ENCODE results near the gene OSBPL10.

The OSBPL10 gene

DNA sequence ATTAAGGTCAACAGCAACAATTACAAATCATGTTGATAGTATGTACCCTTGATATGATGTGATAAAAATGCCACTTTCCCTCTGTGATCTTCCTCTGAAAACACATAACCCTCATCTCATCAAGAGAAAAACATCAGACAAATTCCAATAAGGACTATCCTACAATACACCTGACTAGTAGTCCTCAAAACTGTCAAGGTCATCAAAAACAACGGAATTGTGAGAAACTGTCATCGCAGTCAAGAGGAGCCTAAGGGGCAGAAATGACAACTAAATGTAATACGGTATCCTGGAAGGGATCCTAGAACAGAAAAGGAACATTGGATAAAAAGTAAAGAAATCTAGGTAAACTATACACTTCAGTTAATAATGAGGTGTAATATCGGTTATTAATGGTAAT lies 59.2 kb downstream of the OSBPL10 start:
- no peak for DNase-seq

DNA sequence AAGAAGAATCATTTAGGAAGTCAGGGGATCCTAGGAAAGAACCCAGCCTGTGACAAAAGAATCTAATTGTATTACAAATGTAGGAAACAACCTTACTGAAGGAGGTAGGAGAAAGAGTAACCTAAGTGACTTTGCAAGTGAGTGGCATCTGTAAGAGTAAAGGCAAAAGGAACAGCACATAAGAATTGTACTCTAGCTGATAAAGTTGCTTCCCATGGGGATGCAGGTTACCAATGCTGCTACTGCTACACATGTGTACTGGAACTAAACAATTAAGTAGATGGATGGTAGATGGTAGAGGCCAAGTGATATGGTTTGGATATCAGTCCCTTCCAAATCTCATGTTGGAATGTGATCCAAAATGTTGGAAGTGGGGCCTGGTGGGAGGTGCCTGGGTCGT lies 60.8 kb downstream of the OSBPL10 start:
- no peak for DNase-seq

DNA sequence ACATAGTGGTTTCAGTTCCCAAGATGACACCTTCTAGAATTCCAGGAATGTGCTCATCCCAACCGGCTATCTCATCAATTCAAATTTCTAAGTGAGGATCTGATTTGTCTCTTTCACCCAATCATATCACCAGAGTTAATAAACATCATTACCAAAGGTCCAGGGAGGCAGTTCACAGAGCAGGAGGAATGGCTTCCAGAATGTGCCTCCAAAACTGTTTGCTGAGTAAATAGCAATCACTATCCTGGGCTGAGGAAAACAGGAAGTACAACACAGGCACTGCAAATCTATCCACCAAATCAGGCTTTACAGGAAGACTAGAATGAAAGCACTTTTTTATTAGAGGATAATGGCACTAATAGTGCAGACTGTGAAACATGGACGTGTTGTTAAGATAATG lies 61.5 kb downstream of the OSBPL10 start:
- no peak for DNase-seq

DNA sequence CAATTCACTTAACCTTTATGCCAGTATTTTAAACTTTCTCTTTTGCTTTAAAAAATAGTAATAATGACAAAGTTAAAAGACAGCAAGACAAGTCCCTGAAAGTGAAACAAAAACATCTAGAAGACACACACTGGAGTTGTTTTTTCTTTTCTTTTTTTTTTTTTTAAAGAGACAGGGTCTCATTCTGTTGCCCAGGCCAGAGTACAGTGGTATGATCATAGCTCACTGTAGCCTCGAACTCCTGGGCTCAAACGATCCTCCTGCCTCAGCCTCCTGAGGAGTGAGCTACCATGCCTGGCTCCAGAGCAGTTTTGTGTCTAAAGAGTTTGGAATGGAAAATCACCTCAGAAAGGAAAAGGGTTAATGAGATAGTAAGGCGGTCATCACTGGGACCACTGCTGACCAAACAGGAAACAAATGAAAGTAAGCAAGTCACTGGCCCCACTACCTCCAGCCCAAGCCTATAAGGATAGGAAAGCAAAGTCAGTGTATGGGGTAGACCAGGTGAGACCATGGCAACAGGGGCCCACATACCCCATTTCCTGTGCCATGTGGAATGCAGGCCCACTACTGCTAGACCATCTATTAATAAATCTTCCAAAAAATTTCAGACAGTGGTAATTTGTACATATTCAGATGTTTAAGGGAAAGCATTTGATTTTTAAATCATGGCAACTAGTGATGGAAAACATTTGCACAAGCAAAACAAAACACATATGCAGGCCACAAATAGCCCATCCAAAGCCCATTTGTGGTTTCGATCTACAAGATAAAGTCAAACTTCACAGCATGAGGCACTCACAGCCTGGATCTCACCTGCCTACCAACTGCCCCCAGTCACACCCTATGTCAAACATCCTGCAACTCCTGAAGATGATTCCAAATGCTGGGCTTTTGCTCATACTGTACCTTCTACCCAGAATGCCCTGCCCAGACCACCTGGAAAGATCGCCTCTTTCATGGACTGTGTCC lies 62.6 kb downstream of the OSBPL10 start:
- no peak for DNase-seq

DNA sequence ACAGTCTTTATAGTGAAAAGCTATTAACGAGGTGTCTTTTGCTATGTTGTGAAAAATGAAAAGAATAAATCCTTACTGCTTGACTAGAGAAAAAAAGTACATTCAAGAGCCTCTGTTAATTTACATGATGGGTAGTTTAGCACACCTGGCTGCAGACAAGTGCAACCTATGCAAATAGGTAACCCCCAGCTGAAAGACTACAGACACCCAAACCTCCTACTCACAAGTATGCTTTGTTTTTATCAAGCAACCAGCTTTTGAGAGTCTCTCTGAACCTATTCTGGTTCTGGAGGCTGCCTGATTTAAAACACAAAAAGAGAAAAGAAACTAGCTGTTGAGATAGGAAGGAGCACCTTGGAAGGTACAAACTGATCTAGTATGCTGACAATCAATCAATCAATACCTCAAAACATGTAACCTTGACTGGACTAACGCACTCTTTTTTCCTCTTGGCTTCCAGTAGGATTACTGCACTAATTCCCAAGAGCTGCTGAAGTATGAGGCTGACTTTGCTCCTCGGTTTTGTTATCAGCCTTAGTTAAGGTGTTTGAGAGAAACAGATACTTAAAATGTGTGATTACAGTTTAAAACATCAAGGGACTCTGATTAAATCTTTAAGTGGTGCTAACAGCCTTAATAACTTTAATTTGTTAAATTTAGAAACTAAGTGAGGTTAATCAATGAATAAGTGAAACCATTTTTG lies 63.6 kb downstream of the OSBPL10 start:
- DNase-seq: no peak

DNA sequence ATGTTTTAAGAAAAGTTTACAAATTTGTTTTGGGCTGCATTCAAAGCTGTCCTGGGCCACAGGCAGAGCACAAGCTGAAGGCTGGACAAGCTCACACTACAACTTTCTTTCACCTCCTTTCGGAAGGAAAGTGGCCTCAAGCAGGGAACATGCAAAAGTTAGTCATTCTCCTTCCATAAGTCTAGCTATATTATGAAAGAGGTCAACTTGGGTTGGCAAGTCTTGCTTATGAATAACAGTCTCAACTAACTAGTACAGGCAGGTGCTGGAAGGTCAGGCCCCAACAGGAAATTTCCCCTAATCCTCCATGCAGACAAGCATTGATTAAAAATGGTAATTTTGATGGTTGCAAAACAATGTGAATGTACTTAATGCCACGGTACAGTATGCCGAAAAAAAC lies 69.4 kb downstream of the OSBPL10 start:
- DNase-seq: no peak

DNA sequence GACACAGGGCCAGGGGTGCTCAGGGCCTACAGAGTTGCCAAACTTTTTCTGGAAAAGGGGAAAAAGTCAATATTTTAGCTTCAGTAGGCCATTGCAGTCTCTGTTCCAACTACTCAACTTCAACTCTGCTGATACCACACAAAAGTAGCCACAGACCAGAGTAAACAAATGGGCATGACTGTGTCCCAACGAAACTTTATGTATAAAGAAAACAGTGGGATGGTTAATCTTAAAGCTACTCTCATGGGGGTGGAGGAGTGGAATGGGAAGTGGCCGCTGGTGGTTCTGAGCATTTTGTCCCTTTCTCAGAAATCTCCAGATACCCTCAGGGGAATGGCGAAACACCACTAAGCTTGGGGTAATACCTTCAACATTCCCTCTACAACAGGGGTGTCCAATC lies 69.9 kb downstream of the OSBPL10 start:
- no peak for DNase-seq

DNA sequence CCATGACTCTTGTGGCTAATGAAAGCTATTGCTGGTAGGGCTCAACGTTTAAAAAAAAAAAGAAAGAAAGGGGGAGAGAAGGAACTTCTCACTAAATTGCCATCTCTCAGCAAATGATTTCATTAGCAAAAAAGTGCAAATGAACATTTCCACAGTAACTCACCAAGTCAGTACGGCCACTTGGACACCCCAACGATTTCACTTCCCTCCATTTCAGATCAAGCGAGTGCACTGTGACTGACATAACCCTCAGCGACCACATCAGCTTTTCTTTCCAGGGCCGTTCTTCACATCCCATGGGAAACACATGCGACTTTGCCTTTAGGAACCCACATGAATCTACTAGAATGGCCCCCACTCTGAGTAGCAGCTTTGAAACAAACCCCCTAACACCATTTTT lies 71.6 kb downstream of the OSBPL10 start:
- no peak for DNase-seq

DNA sequence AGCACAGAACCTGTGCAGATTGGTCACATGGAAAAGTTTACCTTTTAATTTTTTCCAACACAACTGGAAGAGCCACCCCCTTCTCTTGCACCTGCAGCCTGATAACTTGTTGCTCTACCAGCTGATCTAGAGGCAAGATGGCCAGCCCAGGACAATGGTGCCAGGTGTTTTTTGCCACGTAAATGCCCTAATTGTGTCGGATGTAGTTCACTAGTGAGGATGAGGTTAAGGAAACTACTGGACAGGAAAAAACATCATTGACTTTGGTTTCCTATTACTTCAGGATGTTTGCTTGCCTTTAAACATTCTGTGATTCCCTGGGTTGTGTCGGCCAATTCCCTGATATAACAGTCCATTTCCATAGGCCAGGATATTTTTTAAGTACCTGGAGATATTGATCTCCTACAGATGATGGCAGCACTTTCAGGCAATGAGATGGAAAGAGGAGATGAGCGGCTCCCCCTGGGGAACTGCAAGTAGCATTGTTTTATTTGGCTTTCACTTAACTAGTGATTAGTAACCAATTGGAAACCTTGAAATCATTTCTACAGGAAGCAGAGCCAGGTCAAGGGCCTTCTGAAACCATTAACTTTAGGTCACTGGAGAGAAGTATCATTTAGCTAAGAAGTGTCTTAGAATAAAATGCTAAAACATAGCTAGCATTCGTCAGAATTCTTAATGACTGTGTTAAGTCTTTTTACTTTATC lies 72.5 kb downstream of the OSBPL10 start:
- DNase-seq: no peak

DNA sequence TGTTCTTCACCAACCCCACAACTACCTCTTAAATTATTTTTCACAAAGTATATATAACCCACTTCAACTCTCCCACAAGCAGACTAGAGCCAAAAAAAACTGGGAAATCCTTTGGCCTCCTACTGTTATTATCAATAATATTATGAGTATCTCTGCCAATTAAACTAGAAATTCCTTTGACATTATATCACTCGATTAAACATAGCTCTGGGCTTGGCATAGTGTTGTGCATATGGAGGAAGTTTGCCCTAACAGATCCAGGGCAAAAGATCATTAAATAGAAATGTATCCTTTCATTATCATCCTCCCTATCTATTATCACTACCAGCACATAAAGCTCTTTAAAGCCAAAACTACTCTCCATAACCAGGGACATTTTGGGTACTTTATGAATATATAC lies 74.9 kb downstream of the OSBPL10 start:
- no peak for DNase-seq

DNA sequence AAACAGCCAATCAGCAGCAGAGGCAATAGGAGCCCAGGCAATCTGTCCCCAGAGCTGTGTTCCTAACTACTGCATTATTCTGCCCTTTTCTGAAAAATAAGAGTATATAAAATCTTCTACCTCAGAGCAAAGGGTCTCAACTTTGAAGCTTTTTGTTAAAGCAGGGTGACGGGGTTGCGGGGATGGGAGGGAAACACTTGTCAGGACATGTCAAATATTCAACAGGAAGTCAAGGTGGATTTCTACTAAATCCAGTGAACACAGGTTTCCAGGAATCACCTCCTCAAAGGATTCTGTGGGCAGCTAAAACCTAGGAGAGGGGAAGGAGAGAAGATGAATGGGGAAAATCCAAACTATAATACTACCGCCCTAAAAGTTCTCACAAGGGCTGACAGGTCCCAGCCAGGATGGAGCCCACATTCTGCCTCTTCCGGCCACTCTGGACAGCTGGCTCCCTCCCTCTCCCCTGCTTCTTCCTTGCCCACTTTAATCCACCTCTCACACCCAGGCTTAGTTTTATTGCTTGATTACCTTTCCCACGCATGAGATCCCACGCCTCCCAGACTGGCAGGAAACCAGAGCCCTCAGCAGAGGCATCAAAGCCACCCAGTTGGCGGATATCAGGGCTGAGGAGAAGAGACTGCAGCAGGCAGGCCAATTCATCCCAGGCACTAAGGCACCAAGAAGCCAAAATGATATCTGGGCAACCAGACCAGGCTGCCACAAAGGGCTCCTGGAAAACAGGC lies 77.2 kb downstream of the OSBPL10 start:
- DNase-seq: no peak

DNA sequence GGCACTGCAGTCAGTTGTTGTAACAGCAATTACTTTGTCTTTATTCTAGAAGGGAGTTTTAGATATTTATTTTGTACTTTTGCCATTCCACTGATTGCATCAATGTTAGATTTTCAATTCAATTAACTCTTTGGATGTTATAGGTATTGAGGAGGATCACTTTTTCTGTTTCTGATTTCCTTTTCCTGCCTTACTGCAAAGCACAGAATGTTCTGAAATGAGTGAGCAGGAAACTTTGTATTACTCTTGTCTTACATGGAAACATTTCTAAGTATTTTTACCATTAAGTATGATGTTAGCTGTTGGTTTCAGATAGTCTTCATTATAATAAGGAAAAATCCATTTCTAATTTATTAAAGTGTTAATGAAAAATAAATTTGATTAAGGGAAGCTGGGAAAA lies 80.5 kb downstream of the OSBPL10 start:
- no peak for DNase-seq

DNA sequence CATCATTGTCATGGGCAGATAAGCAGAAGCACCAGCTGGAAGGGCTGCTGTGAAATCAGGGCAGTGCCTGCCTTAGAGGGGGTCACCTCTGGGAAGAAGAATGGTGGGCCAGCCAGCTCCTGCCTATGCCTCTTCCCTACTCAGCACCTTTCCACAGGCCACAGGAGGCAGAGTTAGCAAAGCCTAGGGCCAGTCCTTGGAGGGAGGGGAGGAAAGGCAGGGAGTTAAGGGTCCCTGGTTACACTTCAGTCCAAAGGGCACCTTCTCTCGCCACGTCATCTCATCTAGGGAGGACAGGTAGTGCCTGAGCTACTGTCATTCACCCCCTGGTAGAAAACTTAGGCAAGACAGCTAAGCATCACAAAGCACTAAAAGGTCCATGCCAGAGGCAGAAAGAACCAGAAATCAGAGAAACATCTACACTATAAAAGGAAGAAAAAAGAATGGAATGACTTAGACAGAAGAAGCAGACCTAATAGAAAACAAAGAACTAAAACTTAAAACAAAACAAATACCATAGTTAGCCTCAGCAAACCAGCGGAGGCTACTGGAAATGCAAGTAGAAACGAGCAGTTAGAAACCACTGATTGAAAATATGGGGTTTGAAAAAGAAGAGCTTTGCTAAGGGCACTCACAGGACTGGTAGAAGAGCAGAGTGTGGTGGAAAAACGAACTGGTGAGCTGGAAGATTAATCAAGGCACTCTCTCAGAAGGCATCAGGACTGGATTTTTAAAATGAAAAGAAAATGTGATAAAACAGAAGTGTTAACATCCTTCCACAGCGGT lies 84.2 kb downstream of the OSBPL10 start:
- DNase-seq: no peak

DNA sequence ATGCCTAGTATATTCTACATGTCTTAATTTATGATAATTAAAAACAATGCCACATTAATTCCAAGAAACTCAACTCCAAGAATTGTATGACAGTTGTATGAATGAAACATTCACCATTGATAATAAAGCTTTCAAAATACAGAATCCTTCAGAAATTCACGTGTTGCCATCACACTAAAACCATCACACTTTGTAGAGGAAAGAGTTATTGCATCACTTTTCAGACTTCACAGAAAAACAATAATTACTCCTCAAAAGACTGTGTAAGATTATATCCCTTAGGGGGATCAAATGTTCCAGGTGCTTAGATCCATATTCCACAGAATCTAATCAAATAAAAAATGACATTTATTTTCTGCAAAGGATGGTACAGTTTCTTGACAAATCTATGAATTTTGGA lies 85.0 kb downstream of the OSBPL10 start:
- DNase-seq: no peak

DNA sequence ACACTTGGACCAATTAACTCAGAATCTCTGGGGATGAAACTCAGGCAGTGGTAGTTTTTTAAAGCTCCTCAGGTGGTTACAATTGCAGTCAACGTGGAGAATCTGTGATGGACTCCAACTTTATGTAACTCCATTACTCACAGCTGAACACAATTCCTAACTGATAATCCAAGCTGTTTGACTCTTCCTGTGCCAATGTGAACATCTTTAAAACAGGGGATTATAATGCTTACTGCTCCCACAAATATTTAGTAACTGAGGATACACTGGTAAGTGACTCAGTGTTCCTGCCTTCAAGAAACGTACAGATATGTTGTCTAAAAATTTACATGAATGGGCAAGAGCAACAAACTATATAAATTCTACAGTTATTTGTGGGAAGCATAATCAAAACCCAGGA lies 85.6 kb downstream of the OSBPL10 start:
- no peak for DNase-seq

DNA sequence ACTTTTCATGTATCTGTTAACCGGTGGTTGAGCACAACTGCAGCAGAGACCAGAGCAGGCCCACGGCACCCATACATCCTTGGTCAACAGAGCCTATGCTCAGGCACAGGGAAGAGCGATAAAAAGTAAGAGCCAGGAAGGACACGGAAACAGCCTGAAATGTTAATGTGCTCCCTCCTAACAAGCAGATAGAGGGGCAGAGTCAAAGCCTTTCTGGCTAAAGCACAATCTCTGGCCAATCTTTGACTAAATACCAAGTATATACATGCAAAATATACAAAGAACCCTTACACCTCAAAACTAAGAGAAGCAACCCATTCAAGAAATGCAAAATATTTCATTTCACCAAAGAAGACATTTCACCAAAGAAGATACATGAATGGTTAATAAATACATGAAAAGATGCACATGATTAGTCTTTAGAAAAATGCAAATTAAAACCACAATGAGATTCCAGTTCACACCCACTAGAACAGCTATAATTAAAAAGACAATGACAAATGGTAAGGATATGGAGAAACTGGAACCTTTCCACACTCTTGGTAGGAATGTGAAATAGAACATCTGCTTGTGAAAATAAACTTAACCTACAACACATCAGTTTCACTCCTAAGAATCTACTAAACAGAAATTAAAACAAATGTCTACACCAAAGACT lies 88.0 kb downstream of the OSBPL10 start:
- DNase-seq: no peak

DNA sequence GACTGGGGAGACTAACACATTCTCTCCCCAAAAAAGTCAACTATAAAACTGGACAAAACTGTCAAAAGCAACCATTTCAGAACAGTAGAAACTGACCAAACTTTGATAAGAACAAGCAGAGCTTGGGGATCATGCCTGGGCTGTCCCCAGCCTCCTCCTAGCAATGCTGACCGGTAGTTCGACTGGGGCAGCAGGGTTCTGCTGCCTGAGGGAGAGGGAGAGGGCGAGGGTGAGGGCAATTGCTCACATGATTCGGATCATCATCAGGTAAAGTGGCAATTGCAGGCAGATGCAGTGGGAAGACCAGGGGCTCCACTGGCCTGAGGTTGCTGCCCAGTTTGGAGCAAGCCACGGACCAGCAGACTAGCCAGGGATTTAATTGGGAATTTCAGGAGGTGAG lies 88.6 kb downstream of the OSBPL10 start:
- no peak for DNase-seq

DNA sequence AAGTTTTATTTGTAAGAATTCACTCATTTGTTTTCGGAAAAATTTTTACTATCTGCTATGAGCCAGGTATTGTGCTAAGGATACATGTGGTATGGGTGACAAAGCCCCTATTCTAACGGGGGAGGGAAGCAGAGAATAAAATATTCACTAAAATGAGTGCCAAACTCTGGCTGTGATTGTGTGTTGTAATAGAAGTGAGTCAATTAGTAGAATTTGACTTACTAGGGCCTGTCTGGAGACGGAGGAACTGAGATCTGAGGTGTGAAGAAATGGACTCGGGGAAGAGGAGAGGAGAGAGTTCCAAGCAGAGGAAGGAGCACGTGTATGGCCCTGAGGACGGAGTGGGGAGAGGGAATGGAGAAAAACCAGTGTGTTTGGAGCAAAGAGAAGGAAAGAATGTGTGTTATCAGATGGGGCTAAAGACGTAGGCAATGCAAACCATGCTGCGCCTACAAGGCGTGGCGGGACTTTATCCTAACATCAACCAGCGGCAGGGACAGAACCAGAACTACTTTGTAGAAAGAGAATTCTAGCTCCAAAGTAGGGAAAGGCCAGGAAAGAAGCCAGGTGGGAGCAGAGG lies 89.1 kb downstream of the OSBPL10 start:
- DNase-seq: no peak

DNA sequence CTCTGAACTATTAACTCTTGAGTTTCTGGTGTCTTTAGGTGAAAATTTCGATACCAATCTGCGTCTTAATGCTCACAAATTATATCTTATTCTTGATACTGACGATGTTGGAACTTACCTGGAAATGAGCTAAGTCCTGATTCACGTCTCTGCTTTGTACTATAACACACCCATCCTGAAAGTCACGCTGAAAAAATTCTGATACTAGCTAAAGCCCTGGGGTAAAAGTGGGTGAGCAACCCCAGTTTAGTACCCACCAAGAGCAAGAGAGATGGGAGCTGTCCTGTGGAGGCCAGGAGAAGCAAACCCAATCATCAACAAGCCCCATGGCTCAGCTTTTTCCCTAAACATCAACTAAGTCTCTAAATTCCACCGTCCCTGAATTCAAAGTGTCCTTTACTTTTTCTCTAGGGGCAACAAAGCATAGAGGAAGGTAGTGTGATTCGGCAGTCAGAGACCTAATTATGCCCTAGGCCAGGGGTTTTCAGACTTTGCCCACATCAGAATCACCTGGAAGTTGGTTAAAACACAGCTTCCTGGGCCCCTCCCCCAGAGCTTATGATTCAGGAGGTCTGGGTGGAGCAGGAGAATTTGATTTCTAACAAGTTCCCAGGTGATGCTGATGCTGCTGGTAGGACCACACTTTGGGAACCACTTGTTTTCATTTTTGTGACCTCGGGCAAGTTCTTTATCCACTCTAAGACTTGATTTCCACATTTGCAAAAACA lies 90.2 kb downstream of the OSBPL10 start:
- no peak for DNase-seq

DNA sequence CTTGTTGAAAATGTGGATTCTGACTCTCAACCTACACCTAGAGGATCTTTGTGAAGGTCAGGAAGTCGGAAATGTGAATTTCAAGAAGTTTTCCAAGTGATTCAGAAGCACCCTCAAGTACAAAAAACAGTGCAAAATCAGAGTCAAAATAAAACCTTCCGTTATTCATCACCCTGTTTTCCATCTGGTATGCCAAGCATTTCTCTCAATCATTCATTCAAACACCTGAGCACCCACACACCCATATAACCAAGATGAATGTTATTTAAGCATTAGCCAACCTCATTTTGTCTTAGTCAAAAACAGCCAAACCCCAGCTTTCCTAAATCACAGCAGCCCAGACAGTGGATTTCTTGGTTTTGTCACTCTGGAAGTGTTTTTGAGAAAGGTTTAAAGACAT lies 91.1 kb downstream of the OSBPL10 start:
- DNase-seq: no peak
